Kidney epithelial cell (primary cell): Measurements from ENCODE around the gene SOX6. TPM values are rescaled to one million over a fixed set of nuclear protein-coding genes. Genes with fewer than 3 reads are reported as not detected.

Source experiments
- DNase-seq: peaks from one replicate; pipeline ENCODE4 v3.0.0-alpha.2; 2010; ENCODE audit warnings: low read depth
- H3K27me3 ChIP-seq: 2 replicates; pipeline ENCODE4 v1.6.0; 2011; ENCODE audit warnings: low read length; ENCODE audit not compliant: control insufficient read depth, insufficient read depth
- H3K36me3 ChIP-seq: 2 replicates; pipeline ENCODE4 v1.5.1; 2011; ENCODE audit warnings: low read length; ENCODE audit not compliant: control insufficient read depth, insufficient read depth
- H3K4me3 ChIP-seq: 2 replicates; pipeline ENCODE4 v1.5.1; 2011; ENCODE audit warnings: low read depth, mild to moderate bottlenecking, control low read depth, low read length
- total RNA-seq: library from RNA; depleted of rRNA; stranded (reverse); fragments of >200 nt; gene quantifications from 2 replicates; pipeline ENCODE4 v1.2.3, GENCODE V29; 2015
- TF ChIP-seq, protein P1 (sequence below): IDR thresholded peaks from 2 replicates; pipeline ENCODE4 v1.5.1; 2011; ENCODE audit warnings: mild to moderate bottlenecking, moderate library complexity, low read length, control low read depth, inconsistent platforms; ENCODE audit not compliant: insufficient read depth, poor library complexity, severe bottlenecking

SOX6 gene
- total RNA-seq, 1 donor from 2014 or later = 2.7 TPM

DNA sequence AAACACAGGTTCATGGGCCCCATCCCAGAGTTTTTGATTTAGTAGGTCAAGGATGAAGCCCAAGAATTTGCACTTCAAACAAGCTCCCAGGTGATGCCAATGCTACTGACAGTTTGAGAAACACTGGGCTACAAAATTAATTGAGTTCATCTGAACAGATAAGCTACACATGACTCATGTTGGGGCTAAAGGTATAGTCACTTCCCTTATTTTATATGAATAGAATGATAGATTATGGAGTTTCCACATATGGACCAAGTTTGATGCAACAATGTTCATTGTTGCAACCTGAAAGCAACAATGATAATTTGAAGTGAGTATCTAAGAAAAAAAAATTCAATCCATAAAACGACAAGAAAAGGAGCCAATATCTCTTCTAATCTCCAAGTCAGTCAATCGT, 54.9 kb downstream of the SOX6 start:
- H3K27me3 ChIP-seq = no peaks in the 10 kb centered on the region
- DNase-seq = no peak
- H3K36me3 ChIP-seq = no peaks in the 10 kb centered on the region
- TF ChIP-seq, protein P1, sequence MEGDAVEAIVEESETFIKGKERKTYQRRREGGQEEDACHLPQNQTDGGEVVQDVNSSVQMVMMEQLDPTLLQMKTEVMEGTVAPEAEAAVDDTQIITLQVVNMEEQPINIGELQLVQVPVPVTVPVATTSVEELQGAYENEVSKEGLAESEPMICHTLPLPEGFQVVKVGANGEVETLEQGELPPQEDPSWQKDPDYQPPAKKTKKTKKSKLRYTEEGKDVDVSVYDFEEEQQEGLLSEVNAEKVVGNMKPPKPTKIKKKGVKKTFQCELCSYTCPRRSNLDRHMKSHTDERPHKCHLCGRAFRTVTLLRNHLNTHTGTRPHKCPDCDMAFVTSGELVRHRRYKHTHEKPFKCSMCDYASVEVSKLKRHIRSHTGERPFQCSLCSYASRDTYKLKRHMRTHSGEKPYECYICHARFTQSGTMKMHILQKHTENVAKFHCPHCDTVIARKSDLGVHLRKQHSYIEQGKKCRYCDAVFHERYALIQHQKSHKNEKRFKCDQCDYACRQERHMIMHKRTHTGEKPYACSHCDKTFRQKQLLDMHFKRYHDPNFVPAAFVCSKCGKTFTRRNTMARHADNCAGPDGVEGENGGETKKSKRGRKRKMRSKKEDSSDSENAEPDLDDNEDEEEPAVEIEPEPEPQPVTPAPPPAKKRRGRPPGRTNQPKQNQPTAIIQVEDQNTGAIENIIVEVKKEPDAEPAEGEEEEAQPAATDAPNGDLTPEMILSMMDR = no peak
- no peak overlapping the region for H3K4me3 ChIP-seq

DNA sequence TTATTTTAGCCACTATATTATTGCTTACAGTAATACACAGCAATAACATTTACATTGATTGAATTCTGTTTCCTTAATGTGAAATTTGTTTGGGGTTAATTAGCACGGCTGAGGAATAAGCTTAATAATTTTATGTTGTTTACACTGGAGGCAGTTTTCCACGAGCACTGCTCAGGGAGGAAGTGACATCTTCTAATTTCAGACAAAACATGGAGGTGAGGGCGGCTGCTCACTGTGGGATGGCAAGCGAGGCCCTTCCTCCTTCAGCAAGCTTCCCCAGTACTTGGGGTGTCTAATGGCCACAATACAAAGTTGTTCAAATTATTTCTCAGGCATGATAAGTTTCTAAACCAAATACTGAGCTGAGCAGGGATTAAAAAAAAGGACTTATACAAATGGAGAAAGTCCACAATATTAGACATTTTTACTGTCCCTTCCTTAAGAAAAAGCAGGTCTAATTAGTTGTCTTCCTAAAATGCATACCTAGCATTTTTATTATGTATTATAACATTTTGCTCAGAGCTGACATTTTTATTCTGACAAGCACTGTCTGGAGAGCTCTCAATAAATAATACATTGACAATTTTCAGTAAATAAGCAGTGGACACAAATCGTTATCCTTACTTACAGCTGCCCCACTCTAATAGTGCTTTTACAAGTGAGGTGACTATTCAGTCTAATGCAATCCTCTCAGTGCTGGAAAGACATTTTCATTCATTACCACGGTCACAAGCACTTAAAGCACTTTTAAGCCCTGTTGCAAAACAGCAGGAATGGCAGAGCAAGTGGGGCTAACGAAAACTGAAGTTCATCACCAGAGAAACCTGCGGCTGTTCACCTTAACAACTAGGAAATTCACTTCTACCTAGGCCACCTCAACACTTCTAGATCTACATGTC, 56.2 kb downstream of the SOX6 start:
- Histone ChIP-seq H3K36me3 (no peaks in the 10 kb centered on the region), H3K27me3 (no peaks in the 10 kb centered on the region), H3K4me3 (no peak overlapping the region)
- TF ChIP-seq, protein P1 = no peak
- DNase-seq = no peak

DNA sequence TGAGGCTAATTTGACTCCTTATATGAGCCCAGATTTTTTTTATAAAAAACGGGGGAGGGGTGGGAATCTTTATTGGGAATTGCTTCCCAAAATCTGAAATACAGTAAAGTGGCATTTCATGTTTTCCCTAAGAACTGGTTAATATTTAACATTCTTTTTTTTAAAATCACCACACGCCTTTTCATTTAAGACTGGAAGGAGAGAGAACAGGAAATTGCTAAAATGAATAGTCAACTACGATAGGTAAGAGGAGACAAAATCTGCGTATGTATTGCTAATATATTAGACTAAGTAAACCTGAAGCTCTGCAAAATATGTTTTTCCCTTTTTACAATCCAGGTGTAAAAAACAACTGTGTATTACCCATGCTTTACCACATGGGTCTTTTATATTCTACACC, 57.0 kb downstream of the SOX6 start:
- DNase-seq = no peak
- no peaks in the 10 kb centered on the region for H3K36me3 ChIP-seq
- TF ChIP-seq, protein P1 = no peak
- no peak overlapping the region for H3K4me3 ChIP-seq
- H3K27me3 ChIP-seq = no peaks in the 10 kb centered on the region

DNA sequence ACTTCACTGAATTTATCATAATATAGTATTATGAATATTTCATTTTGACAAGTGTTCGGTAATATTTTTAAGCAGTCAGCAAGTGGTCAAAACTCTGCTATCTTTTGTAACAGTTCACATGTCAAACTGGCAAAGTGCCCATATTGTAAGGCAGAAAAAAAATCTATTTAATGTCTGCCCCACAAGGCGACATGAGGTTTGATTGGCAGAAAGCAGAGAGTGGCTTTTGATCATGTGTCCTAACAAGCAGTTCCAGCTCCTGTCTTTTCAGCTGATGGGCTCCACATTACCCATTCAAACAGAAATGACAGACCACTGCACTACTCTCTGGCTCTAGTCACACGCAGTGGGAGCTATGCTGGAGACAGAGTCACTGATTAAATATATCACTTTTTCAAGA, 59.0 kb downstream of the SOX6 start:
- Histone ChIP-seq H3K36me3 (no peaks in the 10 kb centered on the region), H3K4me3 (no peak overlapping the region), H3K27me3 (no peaks in the 10 kb centered on the region)
- no peak for DNase-seq
- TF ChIP-seq, protein P1 = no peak

DNA sequence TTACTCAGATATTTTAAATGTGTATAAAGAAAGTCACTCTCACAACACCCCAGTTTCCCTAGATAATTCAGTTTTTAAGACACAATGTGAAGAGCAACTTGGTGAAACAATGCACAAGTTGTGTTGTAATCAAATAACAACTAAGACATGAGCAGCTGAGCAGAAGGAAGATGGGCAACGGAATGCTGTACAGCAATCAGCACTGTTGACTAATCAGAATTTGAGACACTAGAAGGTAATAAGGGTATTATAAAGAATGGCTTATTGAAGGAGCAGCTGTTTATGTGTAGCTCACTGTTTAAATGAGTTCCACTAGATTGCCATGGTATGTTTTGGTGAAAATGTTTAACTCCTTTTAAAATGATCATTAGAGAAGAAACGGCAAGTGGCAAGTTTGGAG, 60.1 kb downstream of the SOX6 start:
- Histone ChIP-seq H3K4me3 (no peak overlapping the region), H3K27me3 (no peaks in the 10 kb centered on the region), H3K36me3 (no peaks in the 10 kb centered on the region)
- TF ChIP-seq, protein P1 = no peak
- no peak for DNase-seq

DNA sequence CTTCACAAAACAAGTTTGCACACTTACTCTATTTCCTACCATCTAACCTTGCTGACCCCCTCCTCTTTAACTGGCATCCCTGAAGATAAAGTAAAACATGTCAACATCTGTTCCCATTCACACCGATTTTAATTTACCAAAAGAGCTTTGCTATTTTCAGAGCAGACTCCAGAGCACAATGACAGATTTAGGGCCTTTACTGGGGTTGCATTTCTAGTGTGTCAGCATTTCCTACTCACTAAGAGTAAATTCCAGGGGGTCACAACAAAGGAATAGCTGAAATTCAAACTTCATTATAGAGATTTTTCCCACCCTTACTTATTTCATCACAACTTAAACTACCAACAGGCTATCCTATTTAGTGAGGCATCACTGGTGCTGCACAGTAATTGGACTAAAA, 60.8 kb downstream of the SOX6 start:
- Histone ChIP-seq H3K36me3 (no peaks in the 10 kb centered on the region), H3K27me3 (no peaks in the 10 kb centered on the region), H3K4me3 (no peak overlapping the region)
- no peak for DNase-seq
- TF ChIP-seq, protein P1 = no peak
